Osteocyte (in vitro differentiated cells): ENCODE data around the gene ZNF586. TPM values are rescaled to one million over a fixed set of nuclear protein-coding genes. Genes with fewer than 3 reads are reported as not detected.
"Not testable (repeated sequence)": the region's sequence is repeated elsewhere in the genome, so short reads cannot be mapped to it uniquely, and the experiment has no call there.

Experiments
- DNase-seq: peaks from one replicate; pipeline ENCODE4 v3.0.0; 2021; ENCODE audit warnings: mixed read lengths; ENCODE audit not compliant: unreplicated experiment; ENCODE audit errors: extremely low spot score
- H3K27ac Mint-ChIP-seq: one replicate; pipeline ENCODE4 v1.8.0; 2021; ENCODE audit warnings: mild to moderate bottlenecking, mixed read lengths; ENCODE audit not compliant: unreplicated experiment
- H3K27me3 Mint-ChIP-seq: one replicate; pipeline ENCODE4 v1.8.0; 2021; ENCODE audit warnings: mixed read lengths; ENCODE audit not compliant: unreplicated experiment
- H3K36me3 Mint-ChIP-seq: one replicate; pipeline ENCODE4 v1.8.0; 2021; ENCODE audit warnings: mixed read lengths; ENCODE audit not compliant: unreplicated experiment
- H3K4me1 Mint-ChIP-seq: one replicate; pipeline ENCODE4 v1.8.0; 2021; ENCODE audit warnings: mixed read lengths; ENCODE audit not compliant: unreplicated experiment
- H3K4me3 Mint-ChIP-seq: one replicate; pipeline ENCODE4 v1.8.0; 2021; ENCODE audit warnings: mild to moderate bottlenecking, moderate library complexity, mixed read lengths; ENCODE audit not compliant: unreplicated experiment
- H3K9me3 Mint-ChIP-seq: one replicate; pipeline ENCODE4 v1.8.0; 2021; ENCODE audit warnings: mixed read lengths; ENCODE audit not compliant: unreplicated experiment
- CTCF ChIP-seq: fragments of 200-600 bp; sonication (generic); IDR thresholded peaks from 2 replicates; pipeline ENCODE4 v1.5.0; 2021; ENCODE audit warnings: antibody characterized with exemption, mild to moderate bottlenecking, moderate library complexity
- long read RNA-seq: library from polyadenylated mRNA; unstranded; transcript quantifications from one replicate; pipeline ENCODE4 v2.0.0, GENCODE V29; 2021
- total RNA-seq: library from RNA; stranded (reverse); gene quantifications from 2 replicates; pipeline ENCODE4 v1.2.1, GENCODE V29; 2021

Gene ZNF586
- 18.8 TPM in 2 replicates for total RNA-seq
- long read RNA-seq, transcript ZNF586-203 (3 exons, 2,163 nt), result major isoform, 45 of 65 reads
- long read RNA-seq, transcript ZNF586-202 (2 exons, 1,977 nt), result minor isoform, 15 of 65 reads
- long read RNA-seq, partial matches to known transcripts, result 1 of 65 reads
- long read RNA-seq, other reads (novel, unspliced or antisense), result 4 of 65 reads

DNA sequence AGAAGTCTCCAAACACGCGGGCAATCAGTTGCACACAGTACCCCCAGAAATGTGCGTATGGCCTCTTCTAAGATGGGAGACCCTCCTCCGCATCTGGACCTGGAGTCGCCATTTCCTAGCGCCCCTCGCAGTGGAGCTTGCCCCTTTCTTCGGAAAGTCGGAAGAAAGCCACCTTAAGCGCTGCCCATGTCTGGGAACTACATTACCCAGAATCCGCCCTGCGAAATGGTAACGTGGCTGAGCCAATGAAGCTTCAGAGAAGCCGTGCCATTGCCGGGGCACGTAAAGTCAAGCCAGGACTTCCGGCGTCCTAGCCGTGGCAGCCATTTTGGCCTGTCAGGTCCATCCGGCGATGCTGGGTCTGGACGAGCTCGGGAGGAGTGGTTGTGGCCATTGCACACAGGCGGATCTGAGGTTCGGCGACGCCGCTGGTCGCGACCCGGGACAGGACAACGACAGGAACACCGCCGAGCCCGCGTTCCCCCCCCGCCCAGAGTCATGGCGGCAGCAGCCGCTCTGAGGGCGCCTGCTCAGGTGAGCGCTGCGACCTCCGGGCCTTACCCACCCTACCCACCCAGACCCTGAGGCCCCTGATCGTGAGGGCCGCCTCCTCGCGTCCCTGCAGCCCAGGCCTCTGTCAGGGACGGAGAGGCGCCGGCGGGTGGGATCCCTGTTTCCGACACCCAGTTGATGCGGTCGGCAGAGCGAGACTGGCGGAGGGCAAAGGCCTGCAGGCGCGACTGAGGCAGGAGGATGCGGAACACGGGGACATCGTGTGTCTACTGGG, at the start of gene ZNF586:
Gene ZNF586, plus strand, starts transcription at position 332 of the 787 bp plus-strand sequence. Its CDS starts 167 bp downstream, at position 499.
- Mint-ChIP-seq H3K27ac (peak within 1 kb of the TSS; percentile 89), H3K4me3 (peak within 1 kb of the TSS; percentile 88), H3K9me3 (peaks cover 28% of the 10 kb centered on the region), H3K36me3 (peaks cover 37% of the 10 kb centered on the region), H3K27me3 (no peaks in the 10 kb centered on the region), H3K4me1 (peaks cover 14% of the 10 kb centered on the region)
- DNase-seq, result peak; percentile 94
- no peak for TF ChIP-seq CTCF

DNA sequence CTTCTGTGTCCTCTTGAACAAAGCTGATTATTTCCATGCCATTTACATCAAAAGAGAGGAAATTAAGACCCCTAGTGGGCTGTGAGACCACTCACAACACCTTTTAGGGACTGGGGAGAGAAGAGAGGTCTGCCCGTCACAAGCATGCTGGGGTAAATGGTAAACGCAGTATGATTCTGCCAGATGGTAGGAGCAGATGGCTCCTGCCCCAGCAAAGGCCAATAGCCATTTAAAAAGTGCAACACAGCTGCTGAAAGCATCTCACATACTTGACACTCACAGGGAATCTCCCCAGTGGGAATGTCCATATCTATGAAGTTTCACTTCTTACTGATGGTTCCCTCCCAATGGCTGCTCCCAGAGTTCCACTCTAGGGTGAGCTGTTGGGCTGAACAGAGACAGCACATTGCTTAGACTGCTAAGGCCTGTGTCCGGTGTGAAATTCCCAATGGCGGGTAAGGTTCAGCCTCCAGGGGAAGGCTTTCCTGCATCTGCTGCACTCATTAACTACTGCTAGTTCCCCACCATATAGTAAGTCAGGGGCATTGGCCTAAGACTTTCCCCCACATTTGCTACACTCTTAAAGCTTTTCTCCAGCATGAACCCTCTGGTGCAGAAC, 49.5 kb upstream of the ZNF586 start:
- no peak overlapping the region for H3K27ac Mint-ChIP-seq
- peak; percentile 51 for DNase-seq
- no peak overlapping the region for H3K4me3 Mint-ChIP-seq
- TF ChIP-seq CTCF, result no peak
- no peaks in the 10 kb centered on the region for H3K4me1 Mint-ChIP-seq
- H3K9me3 Mint-ChIP-seq, result peaks cover 51% of the 10 kb centered on the region
- H3K27me3 Mint-ChIP-seq, result no peaks in the 10 kb centered on the region
- H3K36me3 Mint-ChIP-seq, result peaks cover 69% of the 10 kb centered on the region

DNA sequence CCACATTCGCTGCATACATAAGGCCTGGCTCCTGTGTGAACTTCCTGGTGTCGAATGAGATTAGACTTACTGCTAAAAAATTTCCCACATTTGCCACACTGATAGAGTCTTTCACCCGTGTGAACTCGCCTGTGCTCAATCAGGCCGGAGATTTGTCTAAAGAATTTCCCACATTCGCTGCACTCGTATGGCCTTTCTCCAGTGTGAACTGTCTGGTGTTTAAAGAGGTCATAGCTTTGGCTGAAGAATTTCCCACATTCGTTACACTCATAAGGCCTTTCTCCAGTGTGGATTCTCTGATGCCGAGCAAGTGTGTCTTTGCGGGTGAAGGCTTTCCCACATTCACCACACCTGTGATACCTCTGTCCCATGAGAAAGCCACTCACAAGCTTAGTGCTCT, 48.6 kb upstream of the ZNF586 start:
- Mint-ChIP-seq H3K4me1 (no peaks in the 10 kb centered on the region), H3K36me3 (peaks cover 64% of the 10 kb centered on the region), H3K27ac (no peak overlapping the region), H3K27me3 (no peaks in the 10 kb centered on the region), H3K9me3 (peaks cover 46% of the 10 kb centered on the region), H3K4me3 (no peak overlapping the region)
- peak; percentile 27 for DNase-seq
- TF ChIP-seq CTCF, result no peak

GRCh38 chr19:57738320-57738719, 31.2 kb upstream of the ZNF586 start:
- not testable (repeated sequence) for H3K4me1 Mint-ChIP-seq, H3K4me3 Mint-ChIP-seq, H3K27me3 Mint-ChIP-seq, H3K36me3 Mint-ChIP-seq, H3K27ac Mint-ChIP-seq
- TF ChIP-seq CTCF, result peak; percentile 67
- DNase-seq, result peak; percentile 84
- H3K9me3 Mint-ChIP-seq, result peaks cover 17% of the 10 kb centered on the region

GRCh38 chr19:57738770-57739169, 30.7 kb upstream of the ZNF586 start:
- DNase-seq, H3K4me3 Mint-ChIP-seq, H3K36me3 Mint-ChIP-seq, H3K27me3 Mint-ChIP-seq, H3K27ac Mint-ChIP-seq, H3K4me1 Mint-ChIP-seq: not testable (repeated sequence)
- peaks cover 12% of the 10 kb centered on the region for H3K9me3 Mint-ChIP-seq
